Measurements from ENCODE around the gene ARAP3. TPM values are rescaled to one million over a fixed set of nuclear protein-coding genes. Genes with fewer than 3 reads are reported as not detected.

Gene ARAP3
- total RNA-seq, 1 experiment from 2014 or later: 2.5 TPM

DNA sequence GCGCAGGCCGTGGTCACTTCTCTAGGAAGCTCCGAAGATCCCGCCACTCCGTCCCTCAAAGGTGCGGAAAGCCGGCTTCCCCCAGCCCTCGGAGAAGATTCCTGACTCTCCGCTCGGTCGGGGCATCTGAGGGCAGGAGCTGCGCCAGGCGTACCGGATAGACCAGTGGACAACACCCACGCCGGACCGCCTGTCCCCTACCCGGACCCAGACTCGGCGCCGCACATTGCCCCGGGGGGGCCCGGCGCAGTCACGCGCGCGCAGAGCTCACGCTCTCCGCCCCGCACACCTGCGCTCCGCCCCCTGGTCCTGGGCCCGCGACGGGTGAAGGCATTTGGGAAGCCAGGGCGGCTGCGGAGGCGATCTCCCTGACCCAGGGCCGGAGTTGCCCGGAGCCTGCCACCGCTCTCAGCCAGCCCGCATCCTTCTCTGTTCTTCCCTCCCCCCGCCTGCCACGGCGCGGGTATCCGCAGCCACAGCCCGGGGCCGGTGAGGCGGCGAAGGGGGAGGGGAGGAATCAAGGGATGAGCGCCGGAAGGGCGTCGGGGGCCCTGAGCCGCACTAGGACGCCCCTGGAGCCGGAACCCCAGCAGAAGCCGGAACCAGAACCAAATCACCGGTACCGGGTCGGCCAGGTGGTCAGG, 44.8 kb downstream of the ARAP3 start:
- Histone ChIP-seq H3K4me3 (ENCODE audit: low read depth in 2 of 2, low read length in 2 of 2) (peak overlapping the region; percentile 84 to 89), H3K27me3 (ENCODE audit: control insufficient read depth, insufficient read depth, low read length) (no peaks in the 10 kb centered on the region), H3K27ac (ENCODE audit: low read length) (peak overlapping the region; percentile 75), H3K9me3 (ENCODE audit: control insufficient read depth, insufficient read depth, low read depth, low read length) (no peaks in the 10 kb centered on the region), H3K36me3 (ENCODE audit: control insufficient read depth, insufficient read depth, low read length) (no peaks in the 10 kb centered on the region; the same call in none of the 2 replicates), H3K4me1 (ENCODE audit: control insufficient read depth, insufficient read depth, low read length) (peaks cover 15% of the 10 kb centered on the region)
- DNase-seq (ENCODE audit: low read depth, low spot score) (no peak), ATAC-seq (peak; percentile 55)
- TF ChIP-seq TCF7L2 (IDR thresholded peaks at IDR 0.05; ENCODE audit: low read depth, low read length) (no peak), SIN3A (IDR thresholded peaks at IDR 0.05; ENCODE audit: borderline replicate concordance, insufficient read depth, low read depth, low read length) (0 out of 2 replicates have a peak, but pooled peaks have one; percentile 46)
- ChIA-PET CTCF (interaction anchor here (0.6 to 1.3 kb wide), 4 partner anchors 17 to 45 kb away, joined by 3 to 6 read pairs (median 4); partner anchors contain the start of gene DIAPH1), POLR2A (interaction anchor here (0.7 kb wide), 1 partner anchor 299 kb away, joined by 6 read pairs; no protein-coding TSS in a partner anchor)
- BruUV-seq (replicated peaks): no TSS peak
- intact Hi-C loops (cut with micrococcal nuclease; ENCODE audit: unreplicated experiment): no loop called here
- in situ Hi-C loops (cut with HindIII; ENCODE audit: low pct_unique_long_range_greater_than_20kb, low sequenced_read_pairs): no loop called here

DNA sequence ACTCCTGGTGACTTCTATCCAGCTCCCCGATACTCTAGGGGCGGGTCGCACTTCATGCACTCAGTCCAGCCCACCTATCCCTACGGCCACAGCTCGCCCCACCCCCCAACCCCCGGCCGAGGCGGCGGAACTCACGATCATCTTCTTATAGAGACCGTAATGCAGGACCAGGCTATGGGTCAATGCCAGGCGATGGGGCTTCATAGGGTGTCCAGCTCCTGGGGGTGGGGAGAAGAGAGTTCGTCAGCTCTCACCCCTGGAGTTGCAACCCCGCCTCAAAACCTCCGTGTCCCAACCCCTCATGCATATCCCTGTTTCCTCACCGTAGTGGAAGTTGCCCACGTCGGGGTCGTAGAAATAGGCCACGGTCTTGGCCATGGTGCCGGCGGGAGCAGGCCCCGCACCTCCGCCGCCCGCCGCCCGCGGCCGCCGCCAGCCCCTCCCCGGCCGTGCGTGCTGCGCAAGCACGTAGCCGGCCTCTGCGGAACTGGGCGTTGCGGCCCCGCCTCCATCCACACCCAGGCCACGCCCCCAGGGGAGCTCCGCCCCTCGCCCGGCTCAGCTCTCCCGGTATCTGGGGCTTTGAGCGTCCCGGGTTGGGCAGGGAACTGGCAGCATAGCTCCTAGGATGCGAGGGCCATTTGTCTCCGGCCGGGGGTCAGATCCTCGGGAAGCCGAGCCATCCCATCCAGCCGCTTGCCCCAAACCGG, 45.5 kb downstream of the ARAP3 start, which contains the start of the genes HDAC3 and RELL2:
HDAC3 (minus strand) TSS at position 437 of the 710 bp plus-strand sequence; CDS start at position 378, 59 bp downstream.
RELL2 (plus strand) TSS at position 585 of the 710 bp plus-strand sequence. CDS start 1,229 bp downstream, outside the sequence.
- H3K36me3 ChIP-seq (ENCODE audit: control insufficient read depth, insufficient read depth, low read length): no peaks in the 10 kb centered on the region; the same call in none of the 2 replicates
- in situ Hi-C loops (cut with HindIII; ENCODE audit: low pct_unique_long_range_greater_than_20kb, low sequenced_read_pairs): no loop called here
- ChIA-PET CTCF (interaction anchor here (0.6 to 1.3 kb wide), 4 partner anchors 17 to 45 kb away, joined by 3 to 6 read pairs (median 4); partner anchors contain the start of gene DIAPH1), POLR2A (interaction anchor here (0.6 to 0.7 kb wide), 2 partner anchors 270 to 298 kb away, joined by 6 to 19 read pairs; no protein-coding TSS in a partner anchor)
- peaks cover 11% of the 10 kb centered on the region for H3K4me1 ChIP-seq (ENCODE audit: control insufficient read depth, insufficient read depth, low read length)
- BruUV-seq (replicated peaks): no TSS peak
- no peaks in the 10 kb centered on the region for H3K9me3 ChIP-seq (ENCODE audit: control insufficient read depth, insufficient read depth, low read depth, low read length)
- DNase-seq (ENCODE audit: low read depth, low spot score): no peak
- H3K27ac ChIP-seq (ENCODE audit: low read length): peak within 1 kb of the TSS; percentile 87
- intact Hi-C loops (cut with micrococcal nuclease; ENCODE audit: unreplicated experiment): no loop called here
- no peaks in the 10 kb centered on the region for H3K27me3 ChIP-seq (ENCODE audit: control insufficient read depth, insufficient read depth, low read length)
- TF ChIP-seq, protein P1, sequence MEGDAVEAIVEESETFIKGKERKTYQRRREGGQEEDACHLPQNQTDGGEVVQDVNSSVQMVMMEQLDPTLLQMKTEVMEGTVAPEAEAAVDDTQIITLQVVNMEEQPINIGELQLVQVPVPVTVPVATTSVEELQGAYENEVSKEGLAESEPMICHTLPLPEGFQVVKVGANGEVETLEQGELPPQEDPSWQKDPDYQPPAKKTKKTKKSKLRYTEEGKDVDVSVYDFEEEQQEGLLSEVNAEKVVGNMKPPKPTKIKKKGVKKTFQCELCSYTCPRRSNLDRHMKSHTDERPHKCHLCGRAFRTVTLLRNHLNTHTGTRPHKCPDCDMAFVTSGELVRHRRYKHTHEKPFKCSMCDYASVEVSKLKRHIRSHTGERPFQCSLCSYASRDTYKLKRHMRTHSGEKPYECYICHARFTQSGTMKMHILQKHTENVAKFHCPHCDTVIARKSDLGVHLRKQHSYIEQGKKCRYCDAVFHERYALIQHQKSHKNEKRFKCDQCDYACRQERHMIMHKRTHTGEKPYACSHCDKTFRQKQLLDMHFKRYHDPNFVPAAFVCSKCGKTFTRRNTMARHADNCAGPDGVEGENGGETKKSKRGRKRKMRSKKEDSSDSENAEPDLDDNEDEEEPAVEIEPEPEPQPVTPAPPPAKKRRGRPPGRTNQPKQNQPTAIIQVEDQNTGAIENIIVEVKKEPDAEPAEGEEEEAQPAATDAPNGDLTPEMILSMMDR (IDR thresholded peaks at IDR 0.05): no peak
- TF ChIP-seq TCF7L2 (IDR thresholded peaks at IDR 0.05; ENCODE audit: low read depth, low read length) (no peak), POLR2AphosphoS5 (IDR thresholded peaks at IDR 0.05; ENCODE audit: low read depth, low read length) (peak; percentile 92), SIN3A (IDR thresholded peaks at IDR 0.05; ENCODE audit: borderline replicate concordance, insufficient read depth, low read depth, low read length) (no peak; the same call in 1 of the 2 replicates)
- TF ChIP-seq, protein P2, sequence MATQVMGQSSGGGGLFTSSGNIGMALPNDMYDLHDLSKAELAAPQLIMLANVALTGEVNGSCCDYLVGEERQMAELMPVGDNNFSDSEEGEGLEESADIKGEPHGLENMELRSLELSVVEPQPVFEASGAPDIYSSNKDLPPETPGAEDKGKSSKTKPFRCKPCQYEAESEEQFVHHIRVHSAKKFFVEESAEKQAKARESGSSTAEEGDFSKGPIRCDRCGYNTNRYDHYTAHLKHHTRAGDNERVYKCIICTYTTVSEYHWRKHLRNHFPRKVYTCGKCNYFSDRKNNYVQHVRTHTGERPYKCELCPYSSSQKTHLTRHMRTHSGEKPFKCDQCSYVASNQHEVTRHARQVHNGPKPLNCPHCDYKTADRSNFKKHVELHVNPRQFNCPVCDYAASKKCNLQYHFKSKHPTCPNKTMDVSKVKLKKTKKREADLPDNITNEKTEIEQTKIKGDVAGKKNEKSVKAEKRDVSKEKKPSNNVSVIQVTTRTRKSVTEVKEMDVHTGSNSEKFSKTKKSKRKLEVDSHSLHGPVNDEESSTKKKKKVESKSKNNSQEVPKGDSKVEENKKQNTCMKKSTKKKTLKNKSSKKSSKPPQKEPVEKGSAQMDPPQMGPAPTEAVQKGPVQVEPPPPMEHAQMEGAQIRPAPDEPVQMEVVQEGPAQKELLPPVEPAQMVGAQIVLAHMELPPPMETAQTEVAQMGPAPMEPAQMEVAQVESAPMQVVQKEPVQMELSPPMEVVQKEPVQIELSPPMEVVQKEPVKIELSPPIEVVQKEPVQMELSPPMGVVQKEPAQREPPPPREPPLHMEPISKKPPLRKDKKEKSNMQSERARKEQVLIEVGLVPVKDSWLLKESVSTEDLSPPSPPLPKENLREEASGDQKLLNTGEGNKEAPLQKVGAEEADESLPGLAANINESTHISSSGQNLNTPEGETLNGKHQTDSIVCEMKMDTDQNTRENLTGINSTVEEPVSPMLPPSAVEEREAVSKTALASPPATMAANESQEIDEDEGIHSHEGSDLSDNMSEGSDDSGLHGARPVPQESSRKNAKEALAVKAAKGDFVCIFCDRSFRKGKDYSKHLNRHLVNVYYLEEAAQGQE (IDR thresholded peaks at IDR 0.05; ENCODE audit: insufficient read depth in 1 of 2, low read depth in 2 of 2, low read length in 1 of 2): peak; percentile 41 to 55; a peak in 1 of 4 replicates
- H3K4me3 ChIP-seq (ENCODE audit: low read depth in 2 of 2, low read length in 2 of 2): peak within 1 kb of the TSS; percentile 84 to 89
- ATAC-seq: peak; percentile 96
